Measurements from ENCODE around the gene M1AP.

DNA sequence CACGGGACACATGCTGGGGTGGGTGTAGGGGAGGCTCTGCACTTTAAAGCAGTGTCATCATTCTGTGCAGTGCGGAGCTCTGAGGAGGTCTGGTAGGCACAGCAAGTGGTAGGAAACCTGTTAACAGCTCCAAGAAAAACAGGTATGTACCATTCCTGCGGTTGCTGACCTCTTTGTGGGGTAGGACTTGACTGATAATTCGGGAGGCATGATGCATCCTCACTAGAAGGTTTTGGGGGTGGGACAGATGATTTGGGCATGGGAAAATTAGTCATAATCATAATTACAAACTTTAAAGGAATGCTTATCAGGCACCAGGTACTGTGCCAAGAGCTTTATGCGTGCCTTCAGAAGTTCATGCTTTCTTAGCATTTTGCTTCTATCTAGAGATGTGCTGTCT, 83.9 kb downstream of the M1AP start:
- no peak for TF ChIP-seq CTCF (IDR thresholded peaks at IDR 0.05)
- TF ChIP-seq POLR2A (IDR thresholded peaks at IDR 0.05; ENCODE audit: low read depth), result no peak
- TF ChIP-seq EP300 (IDR thresholded peaks at IDR 0.05), result no peak
- no peak for TF ChIP-seq POLR2AphosphoS5 (IDR thresholded peaks at IDR 0.05)

All from esophagus muscularis mucosa (tissue), 4 donors.